A204.1 (cell line): Measurements from ENCODE around the gene LYPD3.

Experiments used
- FAIRE-seq: peaks from 2 replicates; lab custom pipeline; 2012; peaks lifted over from hg19 to GRCh38; lab: Jason Lieb, UNC

The LYPD3 gene

DNA sequence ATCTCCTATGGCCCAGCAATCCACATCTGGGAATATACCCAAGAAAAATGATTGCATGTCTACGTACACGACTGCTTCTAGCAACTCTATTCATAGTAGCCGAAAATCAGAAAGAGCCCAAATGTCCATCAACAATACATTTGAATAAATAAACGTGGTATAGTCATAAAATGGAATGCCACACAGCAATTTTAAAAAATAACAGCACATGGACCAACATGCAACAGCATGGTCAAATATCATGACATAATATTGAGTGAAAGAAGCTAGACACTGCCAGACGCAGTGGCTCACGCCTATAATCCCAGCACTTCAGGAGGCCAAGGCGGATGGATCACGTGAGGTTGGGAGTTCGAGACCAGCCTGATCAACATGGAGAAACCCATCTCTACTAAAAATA, 34.4 kb downstream of the LYPD3 start:
- FAIRE-seq = no peak

GRCh38 chr19:43430142-43430710, 35.2 kb downstream of the LYPD3 start:
- FAIRE-seq = no peak

DNA sequence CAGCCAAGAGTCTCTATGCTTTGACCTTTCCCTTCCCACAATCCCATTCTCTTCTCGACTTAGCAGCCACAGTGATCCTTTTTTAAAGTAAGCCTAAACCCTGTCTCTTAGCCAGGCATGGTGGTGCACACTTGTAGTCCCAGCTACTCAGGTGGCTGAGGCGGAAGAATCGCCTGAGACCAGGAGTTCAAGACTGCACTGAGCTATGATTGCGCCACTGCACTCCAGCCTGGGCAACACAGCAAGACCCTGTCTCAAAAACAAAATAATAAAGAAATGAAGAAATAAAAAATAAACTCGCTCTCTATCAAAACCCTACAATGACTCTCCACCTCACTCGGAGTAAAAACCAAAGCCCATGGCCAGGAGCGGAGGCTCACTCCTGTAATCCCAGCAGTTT, 36.0 kb downstream of the LYPD3 start:
- no peak for FAIRE-seq

DNA sequence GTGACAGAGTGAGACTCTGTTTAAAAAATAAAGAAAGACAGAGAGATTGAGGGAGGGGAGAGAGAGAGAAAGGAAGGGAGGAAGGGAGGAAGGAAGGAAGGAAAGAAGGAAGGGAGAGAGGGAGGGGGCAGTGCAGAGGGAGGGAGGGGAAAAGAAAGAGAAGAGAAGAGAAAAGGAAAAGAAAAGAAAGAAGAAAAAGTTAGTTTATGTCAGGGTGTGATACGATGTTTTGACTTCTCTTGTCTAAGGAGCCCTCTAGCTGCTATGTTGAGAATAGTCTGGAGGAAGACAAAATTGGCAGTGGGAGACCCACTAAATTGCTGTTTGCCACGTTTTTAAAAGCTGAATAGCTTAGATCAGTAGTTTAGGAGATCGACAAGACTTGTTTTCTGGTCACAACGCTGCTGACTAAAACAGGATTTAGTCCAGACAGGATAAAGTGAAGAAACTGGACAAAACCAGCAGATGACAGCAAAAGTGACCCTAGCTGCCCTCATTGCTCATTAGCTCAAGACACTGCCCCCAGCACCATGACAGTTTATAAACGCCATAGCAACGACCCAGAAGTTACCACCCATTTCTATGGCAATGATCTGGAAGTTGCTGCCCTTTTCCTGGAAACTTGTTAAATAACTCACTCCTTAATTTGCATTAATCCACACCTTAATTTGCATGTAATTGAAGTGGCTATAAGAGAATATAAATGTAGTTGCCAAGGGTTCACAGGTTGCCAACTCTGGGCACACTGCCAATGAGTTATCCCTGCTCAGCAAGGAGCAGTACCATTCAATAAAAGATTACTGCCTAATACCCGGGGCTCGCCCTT, 39.6 kb downstream of the LYPD3 start:
- peak; percentile 29 for FAIRE-seq

- no peak for FAIRE-seq
These were observed 41.6 kb downstream of the LYPD3 start for GRCh38 chr19:43423779-43424178.

- FAIRE-seq = no peak
These were observed 42.7 kb downstream of the LYPD3 start for GRCh38 chr19:43422689-43423066.

- FAIRE-seq = no peak
These were observed 43.3 kb downstream of the LYPD3 start for GRCh38 chr19:43422000-43422688.

- no peak for FAIRE-seq
These were observed 44.5 kb downstream of the LYPD3 start for GRCh38 chr19:43420954-43421353.

- no peak for FAIRE-seq
These were observed 48.3 kb downstream of the LYPD3 start for GRCh38 chr19:43416951-43417623.

DNA sequence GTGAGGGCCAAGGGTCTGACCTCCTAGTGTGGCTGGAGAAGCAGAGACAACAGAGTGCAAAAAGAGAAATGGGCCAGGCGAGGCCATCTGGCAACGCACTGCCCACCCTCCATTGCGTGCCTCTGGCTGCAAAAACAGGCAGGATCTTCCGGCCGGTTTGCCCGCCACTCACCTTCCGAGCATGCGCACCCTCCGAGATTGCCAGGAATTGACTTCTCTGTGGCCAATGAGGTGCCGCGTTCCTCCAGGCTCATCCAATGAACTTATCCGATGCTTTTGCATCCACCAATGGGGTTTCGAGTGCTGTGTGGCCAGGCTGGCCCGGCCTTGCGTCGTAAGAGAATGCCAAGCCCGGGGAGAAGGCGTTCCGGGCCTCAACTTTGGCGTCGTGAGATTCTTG, 50.9 kb downstream of the LYPD3 start, which contains the start of gene TEX101:
Gene TEX101, plus strand, starts transcription at position 337 of the 400 bp plus-strand sequence. CDS start 1,030 bp downstream, outside the sequence.
- FAIRE-seq = no peak

DNA sequence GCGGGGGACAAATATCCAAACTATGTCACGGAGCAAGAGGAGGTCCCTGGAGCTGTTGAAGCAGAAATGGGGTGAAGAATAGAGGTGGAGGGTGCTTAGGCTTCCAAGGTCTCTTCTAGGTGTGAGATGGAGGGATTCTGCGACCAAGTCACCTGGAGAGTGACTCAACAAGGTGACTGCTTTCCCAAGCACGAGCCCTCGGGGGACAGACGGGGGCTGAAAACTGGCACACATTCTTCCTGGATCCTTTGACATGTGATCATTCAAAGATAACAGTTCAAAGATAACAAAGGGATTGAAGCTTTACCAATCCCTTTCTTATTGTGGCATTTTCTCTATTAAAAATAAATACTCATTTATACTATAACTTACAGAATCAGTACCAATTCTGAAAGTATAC, 53.0 kb downstream of the LYPD3 start:
- no peak for FAIRE-seq
